Measurements from ENCODE around the gene ALS2CL. TPM values are rescaled to one million over a fixed set of nuclear protein-coding genes. Genes with fewer than 3 reads are reported as not detected.
A peak's percentile ranks its signal among the peaks of the same experiment; 100 is the strongest.
"Not testable (repeated sequence)": the region's sequence is repeated elsewhere in the genome, so short reads cannot be mapped to it uniquely, and the experiment has no call there.

Gene ALS2CL
- 100 to 1,000 TPM in 3 of 4 donors, 10 to 100 TPM in 1; 42.4 to 121 (median 114) TPM for total RNA-seq

- Histone ChIP-seq H3K36me3 (peaks cover 0 to 14% (median 2%) of the 10 kb centered on the region in 3 donors), H3K27ac (peak within 1 kb of the TSS; percentile 88 to 99 (median 97)), H3K4me3 (peak within 1 kb of the TSS; percentile 62 to 86 (median 78)), H3K4me1 (peaks cover 58 to 88% (median 58%) of the 10 kb centered on the region in 3 donors), H3K27me3 (no peaks in the 10 kb centered on the region), H3K9me3 (no peaks in the 10 kb centered on the region)
- no peak for DNase-seq
- intact Hi-C loops (cut with DNase I): no loop called here
- WGBS, 2 donors: 3% methylated on average over 10 of the region's 71 CpGs; no CpG with 5 or more reads in 1 of the 2 donors
- TF ChIP-seq POLR2A (IDR thresholded peaks at IDR 0.05) (peak in 3 of 4 donors; percentile 86 to 89 (median 88)), CTCF (IDR thresholded peaks at IDR 0.05) (no peak)
Measured at GRCh38 chr3:46693038-46693891, at the start of gene ALS2CL. Gene ALS2CL, minus strand, starts transcription at chr3:46693679. Its CDS starts 4,239 bp downstream, at chr3:46689440.

- TF ChIP-seq CTCF (IDR thresholded peaks at IDR 0.05): no peak
- TF ChIP-seq POLR2A (IDR thresholded peaks at IDR 0.05): no peak
- Histone ChIP-seq H3K36me3 (no peaks in the 10 kb centered on the region), H3K4me1 (no peaks in the 10 kb centered on the region), H3K4me3 (no peak overlapping the region), H3K27ac (no peak overlapping the region), H3K27me3 (no peaks in the 10 kb centered on the region), H3K9me3 (no peaks in the 10 kb centered on the region)
- intact Hi-C loops (cut with DNase I): no loop called here
- DNase-seq: no peak
- WGBS, 2 donors: 83 to 86% methylated on average over 8 to 11 of the region's 12 CpGs
Measured at GRCh38 chr3:46742992-46743585, 49.6 kb upstream of the ALS2CL start.

- H3K9me3 ChIP-seq; H3K36me3 ChIP-seq; DNase-seq; H3K4me3 ChIP-seq; H3K4me1 ChIP-seq; H3K27ac ChIP-seq; intact Hi-C loops (cut with DNase I): not testable (repeated sequence)
- 90 to 93% methylated on average over 3 of the region's 3 CpGs for WGBS, 2 donors
- H3K27me3 ChIP-seq: peaks cover 0 to 14% (median 0%) of the 10 kb centered on the region in 4 donors
Measured at GRCh38 chr3:46739565-46739964, 46.1 kb upstream of the ALS2CL start.

GRCh38 chr3:46737329-46737731 is 43.9 kb upstream of the ALS2CL start:
- 56 to 67% methylated on average over 3 to 4 of the region's 4 CpGs for WGBS, 2 donors
- no peak for DNase-seq

More at GRCh38 chr3:46737329-46737731, 43.9 kb upstream of the ALS2CL start:
- TF ChIP-seq POLR2A (IDR thresholded peaks at IDR 0.05) (no peak), CTCF (IDR thresholded peaks at IDR 0.05) (no peak)
- Histone ChIP-seq H3K27ac (no peak overlapping the region), H3K4me3 (no peak overlapping the region), H3K4me1 (no peaks in the 10 kb centered on the region), H3K9me3 (no peaks in the 10 kb centered on the region), H3K27me3 (peaks cover 0 to 32% (median 0%) of the 10 kb centered on the region in 4 donors), H3K36me3 (no peaks in the 10 kb centered on the region)
- intact Hi-C loops (cut with DNase I): no loop called here

All from esophagus squamous epithelium (tissue), 5 donors.